ENCODE data around the gene STAC.

The STAC gene

DNA sequence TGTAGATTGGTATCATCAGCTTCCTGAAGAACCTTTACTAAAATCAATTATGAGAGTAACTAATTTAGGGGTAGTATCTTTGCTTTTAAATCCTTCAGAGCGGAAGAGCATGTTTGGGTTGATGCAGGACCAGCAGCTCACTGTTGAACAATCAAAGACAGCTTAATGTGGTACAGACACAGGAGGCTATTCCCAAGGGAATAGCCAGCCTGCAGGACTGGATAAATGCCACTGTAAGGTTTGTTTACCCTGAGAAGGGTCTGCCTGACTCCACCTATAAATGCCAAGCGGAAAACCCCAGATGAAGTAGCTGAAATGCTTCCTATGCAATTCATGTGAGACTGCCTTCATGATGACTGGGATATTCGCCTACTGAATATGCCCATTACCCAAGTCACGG is 16.0 kb upstream of the STAC start:
- peaks cover 0 to 2% of the 10 kb centered on the region in 2 donors for H3K4me1 ChIP-seq (ENCODE audit: control insufficient read depth in 2 of 2, insufficient read depth in 1 of 2, low read depth in 1 of 2, low read length in 2 of 2)
- H3K9ac ChIP-seq (ENCODE audit: low read depth, low read length, poor library complexity), result no peak overlapping the region
- no peak overlapping the region for H2BK15ac ChIP-seq (ENCODE audit: low read length)
- no peak overlapping the region for H2BK120ac ChIP-seq (ENCODE audit: low read depth, low read length)
- H3K79me1 ChIP-seq (ENCODE audit: low read depth, low read length), result no peaks in the 10 kb centered on the region
- H3K4me3 ChIP-seq (ENCODE audit: low read length in 2 of 2), result no peak overlapping the region
- no peak overlapping the region for H3K23ac ChIP-seq (ENCODE audit: low read depth, low read length, poor library complexity)
- no peak overlapping the region for H2BK12ac ChIP-seq (ENCODE audit: low read length)
- no peak overlapping the region for H3K18ac ChIP-seq (ENCODE audit: low read length)
- DNase-seq (ENCODE audit: low spot score), result no peak
- H3K27me3 ChIP-seq (ENCODE audit: control insufficient read depth in 3 of 3, insufficient read depth in 3 of 3, low read depth in 1 of 3, low read length in 3 of 3), result no peaks in the 10 kb centered on the region
- no peak overlapping the region for H4K91ac ChIP-seq (ENCODE audit: low read depth, low read length, poor library complexity)
- no peak overlapping the region for H2AFZ ChIP-seq (ENCODE audit: low read length)
- no peak overlapping the region for H4K8ac ChIP-seq (ENCODE audit: low read depth, low read length)
- no peak overlapping the region for H3K4me2 ChIP-seq (ENCODE audit: insufficient read depth, low read length, poor library complexity, severe bottlenecking)
- H3K27ac ChIP-seq (replicated peaks; ENCODE audit: low read length), result no peak overlapping the region
- H2AK5ac ChIP-seq (ENCODE audit: low read depth, low read length), result no peak overlapping the region
- H2BK5ac ChIP-seq (ENCODE audit: low read length), result no peak overlapping the region
- no peaks in the 10 kb centered on the region for H3K36me3 ChIP-seq (replicated peaks in 1 of 2; ENCODE audit: control insufficient read depth in 2 of 2, insufficient read depth in 2 of 2, low read length in 2 of 2)
- WGBS, 2 donors (ENCODE audit: extremely low coverage in 2 of 2, insufficient read length in 2 of 2, insufficient replicate concordance in 1 of 2), result no CpG with 5 or more reads among the region's 4 CpGs
- H3K14ac ChIP-seq (ENCODE audit: low read length), result no peak overlapping the region
- no peaks in the 10 kb centered on the region for H3K9me3 ChIP-seq (replicated peaks in 1 of 2; ENCODE audit: control insufficient read depth in 2 of 2, insufficient read depth in 1 of 2, low read depth in 1 of 2, low read length in 2 of 2)
- H3K4ac ChIP-seq (ENCODE audit: low read length), result no peak overlapping the region

- Histone ChIP-seq H2BK12ac (ENCODE audit: low read length) (no peak overlapping the region), H3K27me3 (ENCODE audit: control insufficient read depth in 3 of 3, insufficient read depth in 3 of 3, low read depth in 1 of 3, low read length in 3 of 3) (no peaks in the 10 kb centered on the region), H2BK5ac (ENCODE audit: low read length) (no peak overlapping the region), H3K23ac (ENCODE audit: low read depth, low read length, poor library complexity) (no peak overlapping the region), H3K4ac (ENCODE audit: low read length) (no peak overlapping the region), H2AK5ac (ENCODE audit: low read depth, low read length) (no peak overlapping the region), H3K79me1 (ENCODE audit: low read depth, low read length) (no peaks in the 10 kb centered on the region), H3K4me2 (ENCODE audit: insufficient read depth, low read length, poor library complexity, severe bottlenecking) (no peak overlapping the region), H3K4me1 (ENCODE audit: control insufficient read depth in 2 of 2, insufficient read depth in 1 of 2, low read depth in 1 of 2, low read length in 2 of 2) (peaks cover 0 to 2% of the 10 kb centered on the region in 2 donors), H4K91ac (ENCODE audit: low read depth, low read length, poor library complexity) (no peak overlapping the region), H3K14ac (ENCODE audit: low read length) (no peak overlapping the region), H2BK15ac (ENCODE audit: low read length) (no peak overlapping the region), H2AFZ (ENCODE audit: low read length) (no peak overlapping the region), H4K8ac (ENCODE audit: low read depth, low read length) (no peak overlapping the region), H3K36me3 (replicated peaks in 1 of 2; ENCODE audit: control insufficient read depth in 2 of 2, insufficient read depth in 2 of 2, low read length in 2 of 2) (no peaks in the 10 kb centered on the region), H3K9me3 (replicated peaks in 1 of 2; ENCODE audit: control insufficient read depth in 2 of 2, insufficient read depth in 1 of 2, low read depth in 1 of 2, low read length in 2 of 2) (no peaks in the 10 kb centered on the region), H3K9ac (ENCODE audit: low read depth, low read length, poor library complexity) (no peak overlapping the region), H3K18ac (ENCODE audit: low read length) (no peak overlapping the region), H2BK120ac (ENCODE audit: low read depth, low read length) (no peak overlapping the region), H3K4me3 (ENCODE audit: low read length in 2 of 2) (no peak overlapping the region), H3K27ac (replicated peaks; ENCODE audit: low read length) (no peak overlapping the region)
- no CpG with 5 or more reads among the region's 3 CpGs for WGBS, 2 donors (ENCODE audit: extremely low coverage in 2 of 2, insufficient read length in 2 of 2, insufficient replicate concordance in 1 of 2)
- no peak for DNase-seq (ENCODE audit: low spot score)
These were observed 14.5 kb upstream of the STAC start for GRCh38 chr3:36365829-36366228.

- no peaks in the 10 kb centered on the region for H3K36me3 ChIP-seq (replicated peaks in 1 of 2; ENCODE audit: control insufficient read depth in 2 of 2, insufficient read depth in 2 of 2, low read length in 2 of 2)
- H3K4me1 ChIP-seq (ENCODE audit: control insufficient read depth in 2 of 2, insufficient read depth in 1 of 2, low read depth in 1 of 2, low read length in 2 of 2), result peaks cover 0 to 2% of the 10 kb centered on the region in 2 donors
- no peak overlapping the region for H3K9ac ChIP-seq (ENCODE audit: low read depth, low read length, poor library complexity)
- no peak overlapping the region for H3K4me3 ChIP-seq (ENCODE audit: low read length in 2 of 2)
- no peaks in the 10 kb centered on the region for H3K79me1 ChIP-seq (ENCODE audit: low read depth, low read length)
- no peak for DNase-seq (ENCODE audit: low spot score)
- no peak overlapping the region for H3K23ac ChIP-seq (ENCODE audit: low read depth, low read length, poor library complexity)
- WGBS, 2 donors (ENCODE audit: extremely low coverage in 2 of 2, insufficient read length in 2 of 2, insufficient replicate concordance in 1 of 2), result no CpG with 5 or more reads among the region's 4 CpGs
- no peak overlapping the region for H3K4ac ChIP-seq (ENCODE audit: low read length)
- H3K27me3 ChIP-seq (ENCODE audit: control insufficient read depth in 3 of 3, insufficient read depth in 3 of 3, low read depth in 1 of 3, low read length in 3 of 3), result no peaks in the 10 kb centered on the region
- no peak overlapping the region for H2AK5ac ChIP-seq (ENCODE audit: low read depth, low read length)
- no peak overlapping the region for H2BK12ac ChIP-seq (ENCODE audit: low read length)
- H2BK15ac ChIP-seq (ENCODE audit: low read length), result no peak overlapping the region
- no peak overlapping the region for H2BK120ac ChIP-seq (ENCODE audit: low read depth, low read length)
- H3K4me2 ChIP-seq (ENCODE audit: insufficient read depth, low read length, poor library complexity, severe bottlenecking), result no peak overlapping the region
- H3K14ac ChIP-seq (ENCODE audit: low read length), result no peak overlapping the region
- H4K8ac ChIP-seq (ENCODE audit: low read depth, low read length), result no peak overlapping the region
- no peak overlapping the region for H3K18ac ChIP-seq (ENCODE audit: low read length)
- H2AFZ ChIP-seq (ENCODE audit: low read length), result no peak overlapping the region
- H2BK5ac ChIP-seq (ENCODE audit: low read length), result no peak overlapping the region
- no peak overlapping the region for H3K27ac ChIP-seq (replicated peaks; ENCODE audit: low read length)
- no peak overlapping the region for H4K91ac ChIP-seq (ENCODE audit: low read depth, low read length, poor library complexity)
- no peaks in the 10 kb centered on the region for H3K9me3 ChIP-seq (replicated peaks in 1 of 2; ENCODE audit: control insufficient read depth in 2 of 2, insufficient read depth in 1 of 2, low read depth in 1 of 2, low read length in 2 of 2)
These were observed 14.0 kb upstream of the STAC start for GRCh38 chr3:36366308-36366707.

DNA sequence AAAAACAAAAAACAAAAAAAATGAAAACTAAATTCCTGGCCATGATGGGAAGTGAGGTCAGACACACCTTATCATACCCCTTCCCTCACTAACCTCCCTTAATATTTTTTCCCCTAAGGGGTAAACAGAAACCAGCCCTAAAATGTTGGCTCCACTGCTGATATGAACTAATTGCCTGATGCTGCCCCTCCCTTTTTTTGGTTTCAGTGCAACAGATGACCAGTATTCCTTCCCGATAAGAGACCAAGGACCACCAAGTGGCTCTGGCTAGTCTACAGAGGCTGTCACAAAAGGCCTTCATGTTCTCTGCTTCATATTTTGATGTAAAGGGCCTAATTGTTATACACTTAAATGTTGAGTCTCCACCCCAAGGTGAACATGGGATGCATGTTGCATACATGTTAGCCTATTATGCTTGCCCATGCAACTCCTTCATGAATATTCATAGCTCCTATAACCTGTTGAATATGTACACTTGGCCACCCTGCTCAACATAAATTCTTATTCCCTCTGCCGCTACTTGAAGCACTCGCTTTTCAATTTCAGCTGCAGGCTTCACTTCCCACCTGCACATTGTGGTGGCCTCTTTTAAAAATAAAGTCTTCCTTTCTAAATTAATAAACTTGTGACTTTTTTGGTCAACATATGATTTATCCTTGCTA is 12.3 kb upstream of the STAC start:
- H3K4me2 ChIP-seq (ENCODE audit: insufficient read depth, low read length, poor library complexity, severe bottlenecking), result no peak overlapping the region
- no peak overlapping the region for H2BK5ac ChIP-seq (ENCODE audit: low read length)
- H3K4me1 ChIP-seq (ENCODE audit: control insufficient read depth in 2 of 2, insufficient read depth in 1 of 2, low read depth in 1 of 2, low read length in 2 of 2), result peaks cover 0 to 2% of the 10 kb centered on the region in 2 donors
- no peak for DNase-seq (ENCODE audit: low spot score)
- no peak overlapping the region for H2AK5ac ChIP-seq (ENCODE audit: low read depth, low read length)
- H3K27ac ChIP-seq (replicated peaks; ENCODE audit: low read length), result no peak overlapping the region
- H3K27me3 ChIP-seq (ENCODE audit: control insufficient read depth in 3 of 3, insufficient read depth in 3 of 3, low read depth in 1 of 3, low read length in 3 of 3), result no peaks in the 10 kb centered on the region
- H3K4ac ChIP-seq (ENCODE audit: low read length), result no peak overlapping the region
- no peak overlapping the region for H3K14ac ChIP-seq (ENCODE audit: low read length)
- H3K36me3 ChIP-seq (replicated peaks in 1 of 2; ENCODE audit: control insufficient read depth in 2 of 2, insufficient read depth in 2 of 2, low read length in 2 of 2), result no peaks in the 10 kb centered on the region
- H3K4me3 ChIP-seq (ENCODE audit: low read length in 2 of 2), result no peak overlapping the region
- H3K9me3 ChIP-seq (replicated peaks in 1 of 2; ENCODE audit: control insufficient read depth in 2 of 2, insufficient read depth in 1 of 2, low read depth in 1 of 2, low read length in 2 of 2), result no peaks in the 10 kb centered on the region
- no peak overlapping the region for H2BK12ac ChIP-seq (ENCODE audit: low read length)
- no peak overlapping the region for H2BK15ac ChIP-seq (ENCODE audit: low read length)
- H2BK120ac ChIP-seq (ENCODE audit: low read depth, low read length), result no peak overlapping the region
- no peak overlapping the region for H4K8ac ChIP-seq (ENCODE audit: low read depth, low read length)
- no peak overlapping the region for H4K91ac ChIP-seq (ENCODE audit: low read depth, low read length, poor library complexity)
- no peak overlapping the region for H3K18ac ChIP-seq (ENCODE audit: low read length)
- WGBS, 2 donors (ENCODE audit: extremely low coverage in 2 of 2, insufficient read length in 2 of 2, insufficient replicate concordance in 1 of 2), result no CpG with 5 or more reads among the region's 3 CpGs
- no peaks in the 10 kb centered on the region for H3K79me1 ChIP-seq (ENCODE audit: low read depth, low read length)
- H2AFZ ChIP-seq (ENCODE audit: low read length), result no peak overlapping the region
- H3K23ac ChIP-seq (ENCODE audit: low read depth, low read length, poor library complexity), result no peak overlapping the region
- H3K9ac ChIP-seq (ENCODE audit: low read depth, low read length, poor library complexity), result no peak overlapping the region

Data from neuronal stem cell (in vitro differentiated cells).